Fibroblast of lung (primary cell): ENCODE results near the gene NAT10.

ENCODE experiments used
- CTCF ChIP-seq, 2 donors: IDR thresholded peaks in 1 of 2; conservative IDR thresholded peaks in 1 of 2; 1 replicate in 1 of 2; 2 replicates in 1 of 2; pipeline ENCODE4 v1.5.1; 2011 to 2012; ENCODE audit warnings: low read length in 2 of 2, control low read depth in 1 of 2, inconsistent platforms in 1 of 2, low read depth in 1 of 2, mild to moderate bottlenecking in 1 of 2
- EZH2 ChIP-seq: IDR thresholded peaks from 2 replicates; pipeline ENCODE4 v1.5.1; 2012; ENCODE audit warnings: low read length, control low read depth, mild to moderate bottlenecking; ENCODE audit errors: missing control alignments

DNA sequence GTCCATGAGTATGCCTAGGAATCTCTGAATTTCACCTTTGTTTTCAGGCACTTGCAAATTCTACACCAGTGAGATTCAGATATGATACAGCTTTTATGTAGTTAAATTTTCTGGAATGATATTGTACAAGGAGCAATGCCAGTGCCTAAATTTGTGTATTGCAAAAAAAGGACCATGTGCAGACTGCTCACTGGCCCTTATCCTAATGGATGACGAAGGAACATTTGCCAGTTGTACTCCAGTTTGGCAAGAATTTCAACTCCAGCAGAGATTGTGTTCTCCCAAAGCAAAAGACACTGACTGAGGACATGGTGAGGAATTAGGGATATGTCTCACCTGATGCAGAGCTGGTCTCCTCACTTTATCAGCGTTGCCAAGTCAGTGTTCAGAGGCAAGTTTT, 8.6 kb downstream of the NAT10 start:
- no peak for TF ChIP-seq CTCF (conservative IDR thresholded peaks at IDR 0.05 in 1 of 2, IDR thresholded peaks at IDR 0.05 in 1 of 2; ENCODE audit: low read depth in 1 of 2, low read length in 2 of 2)
- no peak for TF ChIP-seq EZH2
